ENCODE measurements around the gene LMF2.

DNA sequence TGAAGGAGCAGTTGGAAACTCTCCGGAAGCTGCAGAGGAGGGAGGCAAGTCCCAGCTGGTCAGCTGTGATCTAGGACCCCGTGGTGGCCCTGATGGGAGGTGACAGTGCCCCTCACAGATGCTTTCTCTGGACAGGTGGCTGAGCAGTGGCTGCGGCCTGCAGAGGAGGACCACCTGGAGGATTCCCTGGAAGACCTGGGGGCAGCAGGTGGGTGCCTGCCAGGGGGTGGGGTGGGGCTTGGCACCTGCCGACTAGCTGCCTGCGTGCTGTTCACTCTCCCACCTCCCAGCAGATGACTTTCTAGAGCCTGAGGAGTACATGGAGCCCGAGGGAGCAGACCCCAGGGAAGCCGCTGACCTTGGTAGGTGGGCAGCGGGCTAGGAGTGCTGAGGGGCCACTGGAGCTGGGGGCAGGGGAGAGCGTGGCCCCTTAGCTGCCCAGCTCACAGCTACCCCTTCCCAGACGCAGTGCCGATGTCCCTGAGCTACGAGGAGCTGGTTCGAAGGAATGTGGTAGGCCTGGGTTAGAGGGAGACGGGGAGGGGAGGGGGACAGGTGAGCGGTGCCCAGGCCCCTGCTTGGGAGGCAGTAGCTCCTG lies 14.8 kb upstream of the LMF2 start:
- TF ChIP-seq, protein P1, sequence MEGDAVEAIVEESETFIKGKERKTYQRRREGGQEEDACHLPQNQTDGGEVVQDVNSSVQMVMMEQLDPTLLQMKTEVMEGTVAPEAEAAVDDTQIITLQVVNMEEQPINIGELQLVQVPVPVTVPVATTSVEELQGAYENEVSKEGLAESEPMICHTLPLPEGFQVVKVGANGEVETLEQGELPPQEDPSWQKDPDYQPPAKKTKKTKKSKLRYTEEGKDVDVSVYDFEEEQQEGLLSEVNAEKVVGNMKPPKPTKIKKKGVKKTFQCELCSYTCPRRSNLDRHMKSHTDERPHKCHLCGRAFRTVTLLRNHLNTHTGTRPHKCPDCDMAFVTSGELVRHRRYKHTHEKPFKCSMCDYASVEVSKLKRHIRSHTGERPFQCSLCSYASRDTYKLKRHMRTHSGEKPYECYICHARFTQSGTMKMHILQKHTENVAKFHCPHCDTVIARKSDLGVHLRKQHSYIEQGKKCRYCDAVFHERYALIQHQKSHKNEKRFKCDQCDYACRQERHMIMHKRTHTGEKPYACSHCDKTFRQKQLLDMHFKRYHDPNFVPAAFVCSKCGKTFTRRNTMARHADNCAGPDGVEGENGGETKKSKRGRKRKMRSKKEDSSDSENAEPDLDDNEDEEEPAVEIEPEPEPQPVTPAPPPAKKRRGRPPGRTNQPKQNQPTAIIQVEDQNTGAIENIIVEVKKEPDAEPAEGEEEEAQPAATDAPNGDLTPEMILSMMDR (IDR thresholded peaks at IDR 0.05) = no peak
- no peak for TF ChIP-seq POLR2A (IDR thresholded peaks at IDR 0.05)
